Fibroblast of skin of right biceps (primary cell): ENCODE data around the gene PRDM13.
"Not testable (repeated sequence)": the region's sequence is repeated elsewhere in the genome, so short reads cannot be mapped to it uniquely, and the experiment has no call there.

Experiments used
- DNase-seq: peaks from one replicate; pipeline ENCODE4 v3.0.0-alpha.2; 2013

Gene PRDM13

DNA sequence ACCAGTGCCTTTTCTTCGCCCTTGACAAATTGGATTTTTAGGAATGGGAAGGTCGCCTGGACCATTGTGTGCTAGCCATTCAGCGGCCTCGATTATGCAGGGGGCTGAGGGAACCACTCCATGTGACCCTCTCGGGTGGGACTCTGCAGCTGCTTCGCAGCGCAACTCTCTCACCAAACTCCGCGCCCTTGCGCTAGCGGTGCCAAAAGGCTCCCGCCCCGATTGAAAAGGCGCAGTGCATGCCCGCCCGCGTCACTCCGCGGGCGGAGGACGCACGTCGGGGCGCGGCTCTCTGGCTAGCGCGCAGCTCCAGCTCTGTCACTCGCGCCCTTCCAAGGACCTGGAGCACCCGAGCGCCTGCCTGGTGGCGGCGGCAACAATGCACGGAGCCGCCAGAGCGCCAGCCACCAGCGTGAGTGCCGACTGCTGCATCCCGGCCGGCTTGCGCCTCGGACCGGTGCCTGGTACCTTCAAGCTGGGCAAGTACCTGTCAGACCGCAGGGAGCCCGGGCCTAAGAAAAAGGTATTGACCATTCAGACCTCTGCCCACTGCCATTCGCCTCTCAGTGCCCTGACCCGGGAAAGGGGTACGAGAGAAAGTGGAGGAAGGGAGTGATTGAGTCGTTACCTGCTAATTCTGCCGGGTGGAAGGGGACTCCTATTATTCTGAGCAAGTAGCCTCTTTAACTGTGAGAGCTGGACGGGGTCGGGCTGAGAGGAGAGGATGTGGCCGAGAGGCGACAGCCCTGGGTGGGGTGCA lies at the start of gene PRDM13:
Gene PRDM13, plus strand, starts transcription at position 178 of the 760 bp plus-strand sequence. Its CDS starts 202 bp downstream, at position 380.
- no peak for DNase-seq

DNA sequence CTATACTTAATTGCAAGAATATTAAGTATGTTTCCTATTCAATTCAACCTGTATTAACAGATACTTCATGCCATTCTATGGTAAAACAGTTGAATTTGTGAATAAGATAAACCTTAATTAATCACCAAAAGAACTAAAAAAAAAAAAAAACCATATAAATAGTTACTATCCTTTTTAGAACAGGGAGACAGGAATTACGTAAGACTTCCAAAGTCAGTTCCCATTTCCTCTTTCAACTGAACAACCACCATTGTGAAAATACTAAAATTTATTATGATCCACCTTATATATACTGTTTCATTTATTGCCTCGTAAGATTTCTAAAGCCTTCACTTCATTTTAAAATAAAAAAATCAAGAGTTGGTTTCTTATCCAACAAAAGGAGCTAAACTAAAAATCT lies 47.6 kb upstream of the PRDM13 start:
- DNase-seq = no peak

DNA sequence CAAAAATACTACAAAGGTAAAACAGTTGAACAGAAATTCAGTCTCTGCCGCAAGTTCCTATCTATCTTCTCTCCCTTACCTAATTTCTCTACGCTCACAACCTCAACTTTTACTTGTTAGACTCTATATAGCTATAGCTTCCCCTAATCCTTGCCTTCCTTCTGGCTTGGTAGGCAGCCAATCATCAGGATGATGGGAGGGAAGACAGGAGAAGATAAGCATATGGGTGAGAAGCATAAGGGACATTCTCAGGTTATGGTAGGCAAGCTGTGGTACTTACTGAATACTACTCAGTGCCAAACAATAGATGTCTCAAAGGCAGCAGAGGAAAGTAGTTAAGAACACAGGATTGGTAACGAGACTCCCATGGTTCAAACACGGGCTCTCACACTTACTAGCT lies 46.0 kb upstream of the PRDM13 start:
- no peak for DNase-seq

DNA sequence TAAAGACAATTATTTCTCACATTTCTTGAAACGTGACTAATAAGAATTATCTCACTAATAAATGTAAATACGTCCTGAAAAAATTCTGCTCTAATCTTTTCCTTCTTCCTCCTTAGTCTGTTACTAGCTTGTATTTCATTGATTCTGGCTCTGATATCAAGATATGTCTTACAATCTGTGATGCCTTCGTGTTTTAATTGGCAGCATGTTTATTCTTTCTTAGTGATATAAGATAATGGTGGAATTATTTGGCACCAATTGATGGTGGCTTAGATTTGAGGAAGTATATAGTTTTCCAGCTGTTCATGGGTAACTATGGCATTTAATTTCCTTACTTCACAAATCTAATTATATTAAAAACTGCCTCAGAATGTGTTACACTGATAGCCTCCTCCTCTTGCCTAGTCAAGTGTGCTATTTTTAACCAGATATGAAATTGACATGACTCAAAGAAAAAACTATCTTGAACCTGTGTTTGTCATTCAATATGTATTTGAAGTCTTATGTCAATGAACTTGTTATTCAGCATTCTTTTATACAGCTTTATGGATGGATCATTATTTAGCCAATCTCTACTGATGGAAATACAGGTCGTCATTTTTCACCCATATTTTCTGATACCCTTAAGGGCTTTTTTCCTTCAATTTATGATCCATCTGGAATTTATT lies 43.4 kb upstream of the PRDM13 start:
- DNase-seq = no peak

DNA sequence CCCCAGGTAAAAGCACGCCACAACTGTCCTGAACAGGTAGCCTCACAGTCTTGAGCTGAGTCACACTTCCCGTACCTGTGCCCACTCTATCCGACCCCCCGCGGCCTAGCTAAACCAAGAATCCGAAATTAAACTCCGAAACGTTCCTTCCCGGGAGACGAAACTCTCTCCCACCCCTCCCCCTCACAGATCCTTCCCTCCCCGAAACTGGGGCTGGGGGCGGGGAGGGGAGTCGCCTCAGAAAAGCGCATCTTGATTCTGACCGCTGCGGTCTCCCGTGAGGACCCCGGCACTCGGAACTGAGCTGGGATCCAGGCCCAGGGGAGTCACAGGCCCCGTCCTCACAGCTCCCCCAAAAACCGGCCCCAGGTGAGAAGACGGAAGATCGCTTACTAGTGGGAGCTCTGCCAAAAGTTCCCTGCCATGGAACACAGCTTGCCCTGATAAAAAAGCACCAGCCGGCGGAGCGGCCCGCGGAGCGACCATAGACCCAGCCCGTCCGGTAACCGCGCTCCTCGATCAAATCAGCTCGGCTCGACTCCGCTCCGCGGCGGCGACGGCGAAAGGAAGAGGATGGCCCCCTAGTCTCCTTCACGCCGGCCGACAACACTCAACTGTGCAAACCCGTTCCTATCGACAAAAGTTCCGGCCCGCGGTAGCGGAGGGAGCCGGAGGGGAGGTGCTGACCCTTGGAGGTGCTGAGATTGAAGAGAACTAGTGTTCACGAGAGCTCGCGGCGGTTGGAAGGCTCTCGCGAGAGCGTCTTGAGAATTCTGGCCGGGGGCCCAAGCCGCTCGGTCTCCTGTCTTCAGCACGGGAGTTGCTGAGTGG lies 38.3 kb upstream of the PRDM13 start, which contains the start of gene CCNC:
Gene CCNC, minus strand, starts transcription at position 558 of the 831 bp plus-strand sequence. Its CDS starts 133 bp downstream, at position 425.
- DNase-seq = peak; percentile 98

DNA sequence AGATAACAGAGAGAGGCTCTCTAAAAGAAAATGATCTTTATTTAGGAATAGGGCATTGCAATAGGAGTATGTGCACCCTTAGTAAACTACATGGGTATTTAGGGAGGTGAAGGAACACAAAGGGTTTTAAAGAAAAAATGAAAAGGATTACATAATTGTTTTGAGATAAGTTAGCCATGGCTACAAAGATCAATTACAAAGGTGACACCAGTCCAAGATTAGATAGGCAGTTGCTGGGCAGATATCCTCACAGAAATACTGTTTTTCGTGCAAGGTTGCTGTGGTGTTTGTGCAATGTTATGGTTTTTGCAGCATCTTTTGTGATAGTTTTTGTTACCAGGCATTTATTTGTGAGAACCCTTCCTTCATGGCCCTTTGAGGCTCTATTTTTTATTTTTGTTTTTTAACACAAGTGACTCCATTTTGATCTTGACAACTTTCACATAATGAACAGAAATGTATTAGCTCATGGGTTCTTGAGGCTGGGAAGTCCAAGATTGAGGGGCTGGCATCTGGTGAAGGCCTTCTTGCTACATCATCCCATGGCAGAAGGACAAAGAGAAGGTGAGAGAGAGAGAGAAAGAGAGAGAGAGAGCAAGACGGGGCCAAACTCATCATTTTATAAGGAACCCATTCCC lies 32.5 kb upstream of the PRDM13 start:
- DNase-seq = no peak

DNA sequence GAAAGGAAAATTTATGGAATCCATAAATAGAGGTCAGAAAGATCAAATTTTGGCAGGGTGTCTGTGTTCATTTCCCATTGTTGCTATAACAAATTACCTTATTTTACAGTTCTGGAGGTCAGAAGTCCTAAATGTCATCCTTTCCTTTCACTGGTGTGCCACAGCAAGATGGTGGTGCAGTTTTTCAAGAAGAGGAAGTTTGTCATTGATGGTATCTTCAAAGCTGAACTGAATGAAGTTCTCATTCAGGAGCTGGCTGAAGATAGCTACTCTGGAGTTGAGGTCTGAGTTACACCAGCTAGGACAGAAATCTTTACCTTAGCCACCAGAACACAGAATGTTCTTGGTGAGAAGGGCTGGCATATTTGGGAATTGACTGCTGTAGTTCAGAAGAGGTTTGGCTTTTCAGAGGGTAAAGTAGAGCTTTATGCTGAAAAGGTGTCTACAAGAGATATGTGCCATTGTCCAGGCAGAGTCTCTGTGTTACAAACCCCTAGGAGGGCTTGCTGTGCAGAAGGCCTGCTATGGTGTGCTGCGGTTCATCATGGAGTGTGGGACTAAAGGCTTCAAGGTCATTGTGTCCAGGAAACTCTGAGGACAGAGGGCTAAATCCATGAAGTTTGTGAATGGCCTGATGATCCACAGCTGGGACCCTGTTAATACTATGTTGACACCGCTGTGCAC lies 30.9 kb upstream of the PRDM13 start:
- DNase-seq = no peak

DNA sequence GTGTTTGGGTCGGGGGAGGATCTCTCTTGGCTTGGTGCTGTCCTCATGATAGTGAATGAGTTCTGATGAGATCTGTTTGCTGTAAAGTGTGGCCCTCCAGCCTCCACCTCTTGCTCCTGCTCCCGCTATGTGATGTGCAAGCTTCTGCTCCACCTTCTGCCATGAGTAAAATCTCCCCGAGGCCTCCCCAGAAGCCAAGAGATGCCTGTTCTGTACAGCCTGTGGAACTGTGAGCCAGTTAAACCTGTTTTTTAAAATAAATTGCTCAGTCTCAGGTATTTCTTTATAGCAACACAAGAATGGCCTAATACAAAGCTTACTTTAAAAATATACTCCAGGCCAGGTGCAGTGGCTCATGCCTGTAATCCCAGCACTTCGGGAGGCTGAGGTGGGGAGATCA lies 26.9 kb upstream of the PRDM13 start:
- DNase-seq = no peak

DNA sequence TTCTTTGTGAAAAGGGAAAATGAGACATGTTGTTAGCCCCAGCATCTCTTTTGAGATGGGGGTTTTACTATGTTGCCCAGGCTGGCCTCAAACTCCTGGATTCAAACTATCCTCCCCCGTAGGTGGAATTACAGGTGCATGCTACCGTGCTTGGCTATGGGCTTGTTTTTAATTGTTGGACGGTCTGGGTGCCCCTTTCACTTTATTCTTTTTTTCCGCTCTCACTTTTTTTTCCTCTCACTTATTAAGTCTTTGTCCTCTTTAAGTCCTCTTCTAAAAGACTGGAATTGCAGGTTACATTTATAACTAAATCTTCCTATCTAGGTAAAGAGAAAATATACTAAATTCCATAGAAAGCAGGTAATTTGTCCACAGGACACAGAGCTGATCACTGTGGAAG lies 18.8 kb upstream of the PRDM13 start:
- no peak for DNase-seq

DNA sequence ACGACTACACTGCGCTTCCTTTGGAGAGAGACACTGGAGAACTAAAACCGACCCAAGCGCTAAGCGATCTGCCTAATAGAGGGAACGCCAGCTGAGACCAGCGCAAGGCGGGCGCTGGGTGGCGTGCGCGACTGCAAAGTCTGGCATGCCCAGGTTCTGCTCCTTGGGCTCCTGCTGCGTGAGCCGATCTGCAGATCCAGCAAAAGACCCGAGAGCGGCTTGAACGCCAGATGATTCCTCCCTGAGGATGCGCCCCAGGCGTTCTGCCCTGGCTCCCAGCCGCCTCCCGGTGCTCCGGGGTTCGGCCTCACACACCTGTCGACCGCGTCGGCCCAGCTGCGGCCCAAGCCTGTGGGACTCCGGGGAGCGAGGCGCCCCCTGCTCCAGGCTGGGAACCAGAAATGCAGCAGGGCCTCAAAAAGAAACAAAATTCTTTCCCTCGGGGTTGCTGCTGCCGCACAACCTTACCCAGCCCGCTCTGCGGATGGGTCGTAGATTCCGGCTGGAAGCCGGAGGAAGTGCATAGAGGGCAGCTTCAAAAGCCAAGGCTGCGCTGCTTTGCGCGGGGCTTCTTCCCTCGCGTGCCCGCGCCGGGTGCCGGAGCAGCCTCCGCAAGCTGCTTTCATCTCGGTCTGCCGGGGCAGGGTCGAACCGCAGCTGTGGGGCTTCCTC lies 17.9 kb upstream of the PRDM13 start:
- DNase-seq = peak; percentile 65

DNA sequence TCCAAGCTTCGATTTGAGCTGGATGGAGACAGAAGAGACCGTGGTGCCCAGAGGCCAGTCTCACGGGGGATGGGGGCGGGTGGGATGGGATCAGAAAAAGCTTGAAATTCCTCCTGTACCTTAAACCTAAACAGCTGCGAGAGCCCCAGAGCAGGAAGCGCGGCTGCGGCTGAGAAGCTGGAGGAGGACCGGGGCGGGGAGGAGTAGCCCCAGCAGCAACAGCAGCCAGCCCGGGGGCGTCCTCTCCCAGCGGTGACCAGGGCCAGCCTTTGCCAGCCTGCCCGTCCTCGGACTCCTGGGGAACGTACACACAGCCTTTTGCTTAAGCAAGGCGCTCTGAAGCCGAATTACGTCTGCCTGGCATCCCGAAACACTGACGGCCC lies 17.4 kb upstream of the PRDM13 start:
- DNase-seq = no peak

DNA sequence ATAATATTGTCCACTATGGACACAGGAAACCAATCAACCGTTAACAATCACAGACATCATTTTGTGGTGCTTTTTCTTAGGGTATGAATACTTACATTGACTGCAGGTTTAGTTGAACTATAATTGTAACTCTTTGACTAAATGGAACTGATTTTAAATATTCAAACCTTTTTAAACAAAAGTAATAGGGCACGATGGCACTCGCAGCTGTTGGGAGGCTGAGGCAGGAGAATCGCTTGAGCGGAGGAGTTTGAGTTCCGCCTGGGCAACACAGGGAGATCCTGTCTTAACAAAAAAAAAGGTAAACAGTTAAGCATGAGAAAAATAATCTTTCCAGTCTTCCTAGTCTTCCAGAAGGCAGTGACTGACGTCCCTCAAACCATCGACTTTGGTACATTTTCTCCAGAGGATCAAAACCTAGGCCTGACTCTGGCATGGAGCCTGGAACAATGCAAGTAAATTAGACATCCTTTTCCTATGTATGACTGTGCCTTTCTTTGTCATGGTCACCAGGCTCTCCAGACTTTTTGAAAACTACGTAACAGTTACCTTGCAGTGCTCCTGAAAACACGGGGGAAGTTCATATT lies 16.6 kb upstream of the PRDM13 start:
- no peak for DNase-seq

DNA sequence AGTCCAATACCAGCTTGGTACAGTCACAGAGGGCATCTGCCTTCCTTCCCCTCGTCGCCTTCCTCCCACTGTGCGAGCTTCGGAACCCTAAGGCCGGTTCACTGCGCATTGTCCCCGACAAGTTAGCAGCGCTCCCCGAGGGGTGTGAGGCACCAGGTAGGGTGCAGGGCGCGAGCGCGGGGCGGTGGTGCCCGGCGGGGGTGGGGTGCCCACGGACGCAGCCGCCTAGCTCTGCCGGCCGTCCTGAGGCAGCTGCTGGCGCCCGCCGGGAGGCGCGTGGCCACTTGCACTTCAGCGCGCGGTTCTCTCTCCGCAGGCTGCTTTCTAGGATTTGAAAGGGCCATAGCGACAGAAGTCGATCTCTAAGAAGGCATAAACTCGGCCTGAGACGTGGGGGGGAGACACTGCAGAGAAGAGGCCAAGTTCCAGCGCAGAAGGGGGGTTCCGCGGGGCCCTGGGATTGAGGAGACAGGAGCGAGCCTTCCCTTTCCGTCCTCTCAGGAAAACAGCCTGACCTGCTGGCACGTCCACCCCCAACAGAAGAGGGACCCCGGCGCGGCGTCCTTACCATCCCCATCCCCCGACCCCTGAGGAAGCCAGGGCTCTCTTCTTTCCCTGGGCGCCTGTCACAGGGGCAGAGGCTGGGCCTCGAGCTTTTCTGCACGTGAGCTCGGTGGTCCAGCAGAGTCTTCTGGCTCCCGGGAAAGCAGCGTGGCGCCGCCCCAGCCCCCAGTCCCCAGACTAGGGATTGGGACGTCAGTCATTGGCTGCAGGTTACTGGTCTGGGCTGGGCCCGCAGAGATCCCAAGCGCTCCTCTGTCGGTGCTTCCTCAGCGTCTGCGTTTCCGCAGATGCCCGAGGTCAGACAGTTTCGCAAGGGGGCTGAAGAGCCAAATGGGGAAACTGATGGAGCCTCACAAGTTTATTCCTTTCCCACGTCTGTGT lies 15.6 kb upstream of the PRDM13 start:
- DNase-seq = no peak

DNA sequence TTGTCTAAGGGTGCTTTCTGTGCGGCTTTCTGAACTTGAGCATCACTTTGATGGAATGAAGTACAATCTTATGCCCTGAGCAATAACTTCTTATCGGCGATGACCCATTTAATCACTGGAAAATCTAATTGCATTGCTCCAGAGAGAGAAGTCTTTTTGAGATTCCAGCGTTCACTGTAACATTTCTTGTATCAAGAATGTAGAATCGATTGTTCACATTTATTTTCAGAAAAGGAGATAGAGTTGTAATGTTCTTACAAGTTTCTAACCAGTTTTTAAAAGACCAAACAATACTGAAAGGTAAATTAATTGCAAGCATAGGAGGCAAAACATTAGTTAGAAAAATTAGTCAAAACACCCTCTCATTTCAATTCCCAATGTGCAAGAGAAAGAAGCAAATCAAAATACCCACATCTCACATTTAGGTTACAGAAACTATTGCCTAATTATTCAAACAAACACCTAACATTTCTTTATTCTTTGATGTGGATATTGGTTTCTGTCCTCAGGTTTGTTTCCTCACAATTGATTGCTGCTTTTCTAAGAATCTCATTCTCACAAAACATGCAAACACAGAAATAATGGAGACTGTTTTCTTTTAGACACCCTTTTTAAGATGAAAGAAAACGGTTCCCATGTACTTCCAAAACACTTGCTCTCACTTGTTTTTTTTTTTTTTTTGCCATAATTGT lies 14.8 kb upstream of the PRDM13 start:
- DNase-seq = no peak

DNA sequence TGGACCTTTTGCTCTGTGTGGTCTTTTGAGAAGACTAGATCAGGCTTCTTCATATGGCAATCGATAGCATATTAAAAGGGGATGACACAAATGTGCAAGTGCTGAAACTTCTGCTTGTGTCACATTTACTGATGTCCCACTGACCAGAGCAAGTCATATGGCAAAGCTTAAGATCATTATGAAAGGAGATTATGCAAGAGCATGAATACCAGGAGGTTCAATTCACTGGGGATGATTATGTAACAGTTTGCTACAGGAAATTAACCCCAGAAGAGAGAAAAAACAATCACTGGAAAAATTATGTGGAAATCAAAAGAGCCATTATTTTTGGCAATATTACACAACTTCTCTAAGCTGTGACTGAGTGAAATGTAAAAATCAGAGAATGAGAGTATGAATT lies 13.7 kb upstream of the PRDM13 start:
- DNase-seq = no peak

DNA sequence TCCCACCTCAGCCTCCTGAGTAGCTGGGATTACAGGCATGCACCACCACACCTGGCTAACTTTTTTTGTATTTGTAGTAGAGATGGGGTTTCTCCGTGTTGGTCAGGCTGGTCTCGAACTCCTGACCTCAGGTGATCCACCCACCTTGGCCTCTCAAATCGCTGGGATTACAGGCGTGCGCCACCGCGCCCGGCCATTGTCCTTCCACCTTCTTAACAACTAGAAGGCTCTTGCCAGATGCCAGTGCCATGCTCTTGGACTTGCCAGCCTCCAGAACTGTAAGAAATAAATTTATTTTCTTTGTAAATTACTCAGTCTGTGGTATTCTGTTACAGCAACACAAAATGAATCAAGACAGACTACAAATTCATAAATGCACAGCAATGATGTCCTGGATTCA lies 11.9 kb upstream of the PRDM13 start:
- DNase-seq = not testable (repeated sequence)

DNA sequence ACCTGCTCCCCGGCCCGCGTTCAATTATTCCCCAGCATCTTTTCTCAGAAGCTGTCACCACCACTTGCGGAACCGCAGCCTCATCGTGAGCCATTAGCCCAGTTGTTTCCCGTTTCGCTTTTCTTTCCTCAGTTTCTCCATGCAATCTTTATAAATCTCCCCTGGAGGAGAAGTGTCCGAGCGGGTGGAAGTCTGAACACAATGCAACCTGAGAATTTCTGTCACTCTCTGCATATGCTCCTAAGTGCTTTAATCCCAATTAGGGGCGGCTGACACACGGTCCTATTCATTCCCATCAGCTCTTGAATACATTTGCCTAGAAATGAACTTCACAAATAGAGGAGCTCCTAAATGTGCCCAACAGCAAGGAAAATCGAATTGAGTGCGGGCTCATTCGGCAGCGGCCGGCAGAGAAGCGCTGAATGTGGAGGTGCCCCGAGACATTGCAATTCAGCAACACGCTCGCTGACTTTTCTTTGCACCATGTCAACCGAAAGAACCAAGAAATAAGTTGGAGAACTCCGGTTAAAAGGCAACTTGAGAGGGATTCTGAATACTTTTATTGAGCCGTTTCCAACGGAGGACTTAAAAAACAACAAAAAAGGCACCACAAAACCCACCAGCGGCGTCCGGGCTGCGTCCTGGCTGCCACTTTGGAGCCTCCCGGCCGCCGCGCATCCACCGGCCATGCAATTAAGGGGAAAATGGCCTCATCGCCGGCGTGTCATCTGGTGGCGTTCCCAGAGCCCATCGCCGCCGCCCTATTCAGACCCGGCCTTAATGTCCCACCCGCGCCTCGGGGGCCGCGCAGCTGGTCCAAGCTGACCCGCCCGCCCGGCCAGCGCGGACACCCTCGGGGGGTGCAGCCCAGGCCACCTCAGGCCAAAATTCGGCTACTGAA lies 3.9 kb upstream of the PRDM13 start:
- no peak for DNase-seq

DNA sequence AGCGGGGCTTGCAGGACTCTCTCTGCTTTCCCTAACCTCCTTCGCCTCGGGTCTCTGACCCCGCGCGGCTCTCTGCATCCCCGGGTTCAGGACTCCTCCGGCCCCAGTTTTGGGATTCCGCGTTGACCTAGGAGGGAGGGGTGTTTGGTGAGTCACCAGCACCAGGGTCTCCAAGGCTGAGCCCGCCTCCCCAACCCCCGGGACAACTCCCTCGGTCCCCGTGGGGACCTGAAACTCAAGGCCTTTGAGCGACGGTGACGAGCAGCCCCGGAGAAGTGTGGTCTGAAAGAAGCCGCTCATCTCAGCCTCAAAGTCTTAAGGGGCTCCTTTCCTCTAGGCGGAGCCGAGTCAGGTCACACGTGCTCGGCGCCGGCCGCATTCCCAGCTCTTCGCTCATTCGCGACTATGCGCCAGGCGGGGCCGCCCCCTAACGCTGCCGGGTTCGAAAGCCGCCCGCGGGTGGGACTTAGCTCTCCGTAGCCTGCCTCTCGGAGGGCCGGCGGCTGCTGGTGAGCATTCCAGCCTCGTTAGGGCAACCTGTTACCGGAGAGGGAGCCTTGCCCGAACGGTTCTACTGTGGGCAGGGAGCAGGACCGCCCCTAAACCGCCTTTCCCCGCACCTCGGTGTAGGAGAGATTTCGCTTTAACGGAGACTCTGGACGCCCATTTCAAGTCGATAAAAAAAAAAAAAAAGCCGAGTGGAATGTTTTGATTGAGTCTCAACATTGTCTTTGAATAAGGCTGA lies 3.0 kb upstream of the PRDM13 start:
- peak; percentile 23 for DNase-seq
